H1 (cell line): Measurements from ENCODE around the gene CCDC78. TPM values are rescaled to one million over a fixed set of nuclear protein-coding genes. Genes with fewer than 3 reads are reported as not detected.
A peak's percentile ranks its signal among the peaks of the same experiment; 100 is the strongest.

Experiments used
- CHD2 ChIP-seq: IDR thresholded peaks from 2 replicates; pipeline ENCODE4 v1.6.1; 2012; ENCODE audit warnings: low read length, improper control_type of control experiment
- GABPA ChIP-seq: IDR thresholded peaks from 2 replicates; pipeline ENCODE4 v1.6.1; 2011; ENCODE audit warnings: mild to moderate bottlenecking, low read length, moderate library complexity, borderline replicate concordance; ENCODE audit not compliant: insufficient read depth
- HDAC6 ChIP-seq: IDR thresholded peaks from one replicate; pipeline ENCODE4 v1.7.1; 2012; ENCODE audit warnings: low read depth, mild to moderate bottlenecking, inconsistent platforms, low read length, moderate library complexity
- JUN ChIP-seq: IDR thresholded peaks from 2 replicates; pipeline ENCODE4 v1.6.1; 2011; ENCODE audit warnings: low read depth, mild to moderate bottlenecking, improper control_type of control experiment, low read length
- JUND ChIP-seq: IDR thresholded peaks from 2 replicates; pipeline ENCODE4 v1.6.1; 2011; ENCODE audit warnings: mild to moderate bottlenecking, improper control_type of control experiment, low read length
- NRF1 ChIP-seq: IDR thresholded peaks from 2 replicates; pipeline ENCODE4 v1.6.1; 2011; ENCODE audit warnings: mild to moderate bottlenecking, low read depth, low read length, improper control_type of control experiment
- POLR2A ChIP-seq, 2 experiments: IDR thresholded peaks; 1 replicate in 1 of 2; 2 replicates in 1 of 2; pipeline ENCODE4 v1.6.1; 2011; ENCODE audit warnings: low read depth in 2 of 2, low read length in 2 of 2, mild to moderate bottlenecking in 2 of 2; ENCODE audit errors: control extremely low read depth in 1 of 2
- POLR2AphosphoS5 ChIP-seq: IDR thresholded peaks from 2 replicates; pipeline ENCODE4 v1.6.1; 2011; ENCODE audit warnings: low read depth, low read length
- RAD21 ChIP-seq, 2 experiments: IDR thresholded peaks in 1 of 2; conservative IDR thresholded peaks in 1 of 2; 2 replicates each; pipeline ENCODE4 v1.6.1; 2011; ENCODE audit warnings: low read depth in 2 of 2, low read length in 2 of 2, improper control_type of control experiment in 1 of 2, inconsistent platforms in 1 of 2, mild to moderate bottlenecking in 1 of 2, moderate library complexity in 1 of 2
- SIRT6 ChIP-seq: IDR thresholded peaks from one replicate; pipeline ENCODE4 v1.7.1; 2012; ENCODE audit warnings: low read length, inconsistent platforms
- SUZ12 ChIP-seq: fragments of 200-600 bp; sonication (generic); IDR thresholded peaks from 2 replicates; pipeline ENCODE4 v1.6.1; 2012; ENCODE audit warnings: mild to moderate bottlenecking, inconsistent platforms, low read length, moderate library complexity, mixed read lengths
- TAF7 ChIP-seq: optimal IDR thresholded peaks from 2 replicates; pipeline ENCODE3; 2011; ENCODE audit warnings: low read depth, mild to moderate bottlenecking, inconsistent platforms, low read length, moderate library complexity, borderline replicate concordance
- TCF12 ChIP-seq: IDR thresholded peaks from 2 replicates; pipeline ENCODE4 v1.6.1; 2011; ENCODE audit warnings: low read depth, mild to moderate bottlenecking, low read length
- TEAD4 ChIP-seq: IDR thresholded peaks from 2 replicates; pipeline ENCODE4 v1.6.1; 2012; ENCODE audit warnings: low read depth, low read length, inconsistent platforms, mixed read lengths
- ZNF274 ChIP-seq: IDR thresholded peaks from 2 replicates; pipeline ENCODE4 v1.7.0; 2012; ENCODE audit warnings: low read length, borderline replicate concordance; ENCODE audit errors: extremely low read depth
- polyA plus RNA-seq, 7 experiments: library from polyadenylated mRNA; depleted of rRNA in 3 of 7; stranded (reverse) in 5 of 7; unstranded in 2 of 7; fragments of >200 nt in 5 of 7; fragments of 200-250 nt in 2 of 7; gene quantifications; 1 replicate in 5 of 7; 2 replicates in 1 of 7; 4 replicates in 1 of 7; pipeline versions ENCODE4 v1.2.1 to v1.2.3, GENCODE V29; 2011 to 2013; ENCODE audit warnings: missing spikeins in 2 of 7, mixed read lengths in 2 of 7
- total RNA-seq: library from RNA; stranded (reverse); fragmentation: NEBNext Ultra II Directional; extraction: Animal tissue kit (Norgen Biotek cat#: 25700); gene quantifications from 2 replicates; pipeline ENCODE4 v1.2.1, GENCODE V29; 2021
- TF ChIP-seq, protein P1 (sequence below): IDR thresholded peaks from 2 replicates; pipeline ENCODE4 v1.6.1; 2011; ENCODE audit warnings: low read length, improper control_type of control experiment
- TF ChIP-seq, protein P2 (sequence below): IDR thresholded peaks from 2 replicates; pipeline ENCODE4 v1.6.1; 2012; ENCODE audit warnings: inconsistent platforms
- TF ChIP-seq, protein P3 (sequence below): IDR thresholded peaks from 2 replicates; pipeline ENCODE4 v1.6.1; 2012; ENCODE audit warnings: low read length, inconsistent platforms

The CCDC78 gene
- total and polyA plus RNA-seq, 2 of the 8 experiments (the other 6 are each of a cell fraction or from before 2014, with no cell fraction given): 7.1 to 8.5 TPM

DNA sequence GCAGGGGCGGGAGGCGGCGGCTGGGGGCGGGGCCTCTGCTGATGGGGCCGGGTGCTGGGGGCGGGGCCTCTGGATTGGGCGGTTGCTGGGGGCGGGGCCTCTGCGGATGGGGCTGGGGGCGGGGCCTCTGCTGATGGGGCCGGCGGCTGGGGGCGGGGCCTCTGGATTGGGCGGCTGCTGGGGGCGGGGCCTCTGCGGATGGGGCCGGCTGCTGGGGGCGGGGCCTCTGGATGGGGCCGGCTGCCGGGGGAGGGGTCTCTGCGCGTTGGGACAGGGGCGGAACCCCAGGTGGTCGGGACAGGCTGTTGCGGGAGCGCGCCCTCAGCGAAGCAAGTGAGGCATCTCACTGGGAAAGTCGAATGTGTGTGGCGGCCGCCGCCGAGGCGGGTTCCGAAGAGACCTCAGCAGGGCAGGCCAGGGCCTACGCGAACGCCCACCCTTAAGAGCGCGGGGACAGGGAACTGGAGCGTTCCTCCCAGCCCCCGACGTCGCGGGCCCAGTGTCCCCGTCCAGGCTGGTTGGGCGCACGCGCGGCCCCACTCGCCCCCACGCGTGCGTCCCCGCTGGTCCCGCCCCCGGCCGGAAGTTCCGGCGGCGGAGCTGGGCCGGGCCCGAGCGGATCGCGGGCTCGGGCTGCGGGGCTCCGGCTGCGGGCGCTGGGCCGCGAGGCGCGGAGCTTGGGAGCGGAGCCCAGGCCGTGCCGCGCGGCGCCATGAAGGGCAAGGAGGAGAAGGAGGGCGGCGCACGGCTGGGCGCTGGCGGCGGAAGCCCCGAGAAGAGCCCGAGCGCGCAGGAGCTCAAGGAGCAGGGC, 46.2 kb downstream of the CCDC78 start, which contains the start of gene STUB1 (continued):
- TF ChIP-seq TCF12: no peak
- no peak; the same call in 1 of the 2 replicates for TF ChIP-seq SUZ12
- no peak for TF ChIP-seq RAD21 (IDR thresholded peaks at IDR 0.05 in 1 of 2, conservative IDR thresholded peaks at IDR 0.05 in 1 of 2; ENCODE audit: low read depth in 2 of 2, low read length in 2 of 2)
- TF ChIP-seq, protein P1, sequence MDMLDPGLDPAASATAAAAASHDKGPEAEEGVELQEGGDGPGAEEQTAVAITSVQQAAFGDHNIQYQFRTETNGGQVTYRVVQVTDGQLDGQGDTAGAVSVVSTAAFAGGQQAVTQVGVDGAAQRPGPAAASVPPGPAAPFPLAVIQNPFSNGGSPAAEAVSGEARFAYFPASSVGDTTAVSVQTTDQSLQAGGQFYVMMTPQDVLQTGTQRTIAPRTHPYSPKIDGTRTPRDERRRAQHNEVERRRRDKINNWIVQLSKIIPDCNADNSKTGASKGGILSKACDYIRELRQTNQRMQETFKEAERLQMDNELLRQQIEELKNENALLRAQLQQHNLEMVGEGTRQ: no peak
- TF ChIP-seq, protein P2, sequence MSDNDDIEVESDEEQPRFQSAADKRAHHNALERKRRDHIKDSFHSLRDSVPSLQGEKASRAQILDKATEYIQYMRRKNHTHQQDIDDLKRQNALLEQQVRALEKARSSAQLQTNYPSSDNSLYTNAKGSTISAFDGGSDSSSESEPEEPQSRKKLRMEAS: no peak
- no peak for TF ChIP-seq CHD2
- no peak for TF ChIP-seq GABPA
- no peak for TF ChIP-seq TEAD4
- no peak for TF ChIP-seq TAF7
- 0 out of 2 replicates have a peak, but pooled peaks have one; percentile 15 for TF ChIP-seq POLR2AphosphoS5
- TF ChIP-seq POLR2A (IDR thresholded peaks at IDR 0.05; ENCODE audit: control extremely low read depth in 1 of 2, low read depth in 2 of 2, low read length in 2 of 2): no peak
- TF ChIP-seq, protein P3, sequence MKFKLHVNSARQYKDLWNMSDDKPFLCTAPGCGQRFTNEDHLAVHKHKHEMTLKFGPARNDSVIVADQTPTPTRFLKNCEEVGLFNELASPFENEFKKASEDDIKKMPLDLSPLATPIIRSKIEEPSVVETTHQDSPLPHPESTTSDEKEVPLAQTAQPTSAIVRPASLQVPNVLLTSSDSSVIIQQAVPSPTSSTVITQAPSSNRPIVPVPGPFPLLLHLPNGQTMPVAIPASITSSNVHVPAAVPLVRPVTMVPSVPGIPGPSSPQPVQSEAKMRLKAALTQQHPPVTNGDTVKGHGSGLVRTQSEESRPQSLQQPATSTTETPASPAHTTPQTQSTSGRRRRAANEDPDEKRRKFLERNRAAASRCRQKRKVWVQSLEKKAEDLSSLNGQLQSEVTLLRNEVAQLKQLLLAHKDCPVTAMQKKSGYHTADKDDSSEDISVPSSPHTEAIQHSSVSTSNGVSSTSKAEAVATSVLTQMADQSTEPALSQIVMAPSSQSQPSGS: no peak
- no peak for TF ChIP-seq NRF1
- TF ChIP-seq JUND: no peak
- no peak for TF ChIP-seq SIRT6
- TF ChIP-seq ZNF274: no peak
- TF ChIP-seq JUN: no peak
- TF ChIP-seq HDAC6: no peak
